Measurements from ENCODE around the gene IRF2BPL. TPM values are rescaled to one million over a fixed set of nuclear protein-coding genes. Genes with fewer than 3 reads are reported as not detected.

The IRF2BPL gene
- total and polyA plus RNA-seq, 4 donors: 3.8 to 15.8 (median 7.4) TPM

DNA sequence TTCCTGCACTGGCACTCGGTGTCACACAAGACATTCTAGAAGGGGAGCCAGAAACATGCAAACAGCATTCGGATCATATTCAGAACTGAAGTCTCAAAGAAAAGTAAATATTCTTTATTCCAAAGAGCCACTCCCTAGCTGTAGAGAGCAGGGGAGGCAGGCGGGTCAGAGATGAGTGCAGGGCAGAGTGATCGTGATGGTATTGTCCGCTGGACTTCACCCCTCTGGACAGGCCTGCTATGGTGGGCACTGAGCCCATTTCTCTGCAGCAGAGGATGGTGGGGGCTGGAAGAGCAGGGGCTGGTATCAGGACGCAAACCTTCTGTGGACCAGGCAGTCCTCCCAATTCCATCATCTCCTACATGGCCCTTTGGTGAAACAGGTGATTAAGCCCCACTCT, 25.6 kb downstream of the IRF2BPL start:
- Histone ChIP-seq H3K4me1 (ENCODE audit: control insufficient read depth in 4 of 4, insufficient read depth in 4 of 4, low read length in 3 of 4) (peaks cover 13 to 51% (median 44%) of the 10 kb centered on the region in 4 donors), H3K36me3 (ENCODE audit: control insufficient read depth in 4 of 4, insufficient read depth in 3 of 4, low read depth in 1 of 4, low read length in 3 of 4) (no peaks in the 10 kb centered on the region), H3K27me3 (ENCODE audit: control insufficient read depth in 4 of 4, insufficient read depth in 4 of 4, low read length in 3 of 4) (no peaks in the 10 kb centered on the region), H3K9ac (ENCODE audit: low read depth in 1 of 2, low read length in 2 of 2) (no peak overlapping the region), H3K9me3 (ENCODE audit: control insufficient read depth in 4 of 4, low read length in 3 of 4) (no peaks in the 10 kb centered on the region), H3K4me3 (ENCODE audit: low read depth in 1 of 3, low read length in 3 of 3) (no peak overlapping the region), H3K27ac (ENCODE audit: low read depth in 1 of 2, low read length in 2 of 2) (no peak overlapping the region)
- no peak for DNase-seq (ENCODE audit: low spot score)
- peak; percentile 83 to 85 for TF ChIP-seq HNF4A (conservative IDR thresholded peaks at IDR 0.05)
- peak; percentile 46 for TF ChIP-seq SP1 (IDR thresholded peaks at IDR 0.05)
- TF ChIP-seq, protein P1, sequence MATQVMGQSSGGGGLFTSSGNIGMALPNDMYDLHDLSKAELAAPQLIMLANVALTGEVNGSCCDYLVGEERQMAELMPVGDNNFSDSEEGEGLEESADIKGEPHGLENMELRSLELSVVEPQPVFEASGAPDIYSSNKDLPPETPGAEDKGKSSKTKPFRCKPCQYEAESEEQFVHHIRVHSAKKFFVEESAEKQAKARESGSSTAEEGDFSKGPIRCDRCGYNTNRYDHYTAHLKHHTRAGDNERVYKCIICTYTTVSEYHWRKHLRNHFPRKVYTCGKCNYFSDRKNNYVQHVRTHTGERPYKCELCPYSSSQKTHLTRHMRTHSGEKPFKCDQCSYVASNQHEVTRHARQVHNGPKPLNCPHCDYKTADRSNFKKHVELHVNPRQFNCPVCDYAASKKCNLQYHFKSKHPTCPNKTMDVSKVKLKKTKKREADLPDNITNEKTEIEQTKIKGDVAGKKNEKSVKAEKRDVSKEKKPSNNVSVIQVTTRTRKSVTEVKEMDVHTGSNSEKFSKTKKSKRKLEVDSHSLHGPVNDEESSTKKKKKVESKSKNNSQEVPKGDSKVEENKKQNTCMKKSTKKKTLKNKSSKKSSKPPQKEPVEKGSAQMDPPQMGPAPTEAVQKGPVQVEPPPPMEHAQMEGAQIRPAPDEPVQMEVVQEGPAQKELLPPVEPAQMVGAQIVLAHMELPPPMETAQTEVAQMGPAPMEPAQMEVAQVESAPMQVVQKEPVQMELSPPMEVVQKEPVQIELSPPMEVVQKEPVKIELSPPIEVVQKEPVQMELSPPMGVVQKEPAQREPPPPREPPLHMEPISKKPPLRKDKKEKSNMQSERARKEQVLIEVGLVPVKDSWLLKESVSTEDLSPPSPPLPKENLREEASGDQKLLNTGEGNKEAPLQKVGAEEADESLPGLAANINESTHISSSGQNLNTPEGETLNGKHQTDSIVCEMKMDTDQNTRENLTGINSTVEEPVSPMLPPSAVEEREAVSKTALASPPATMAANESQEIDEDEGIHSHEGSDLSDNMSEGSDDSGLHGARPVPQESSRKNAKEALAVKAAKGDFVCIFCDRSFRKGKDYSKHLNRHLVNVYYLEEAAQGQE (IDR thresholded peaks at IDR 0.05): no peak
- no peak for TF ChIP-seq RAD21 (IDR thresholded peaks at IDR 0.05)
- no peak for TF ChIP-seq YY1 (IDR thresholded peaks at IDR 0.05)
- TF ChIP-seq HNF4G (IDR thresholded peaks at IDR 0.05): peak; percentile 21
- TF ChIP-seq RXRA (IDR thresholded peaks at IDR 0.05): peak; percentile 38 to 58
- TF ChIP-seq, protein P2, sequence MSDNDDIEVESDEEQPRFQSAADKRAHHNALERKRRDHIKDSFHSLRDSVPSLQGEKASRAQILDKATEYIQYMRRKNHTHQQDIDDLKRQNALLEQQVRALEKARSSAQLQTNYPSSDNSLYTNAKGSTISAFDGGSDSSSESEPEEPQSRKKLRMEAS (IDR thresholded peaks at IDR 0.05): no peak
- WGBS: 36% methylated on average over 6 of the region's 6 CpGs

GRCh38 chr14:77002335-77002734, 26.2 kb downstream of the IRF2BPL start:
- no peak for DNase-seq (ENCODE audit: low spot score)
- no peak overlapping the region for H3K4me3 ChIP-seq (ENCODE audit: low read depth in 1 of 3, low read length in 3 of 3)
- H3K27me3 ChIP-seq (ENCODE audit: control insufficient read depth in 4 of 4, insufficient read depth in 4 of 4, low read length in 3 of 4): no peaks in the 10 kb centered on the region
- H3K4me1 ChIP-seq (ENCODE audit: control insufficient read depth in 4 of 4, insufficient read depth in 4 of 4, low read length in 3 of 4): peaks cover 8 to 45% (median 39%) of the 10 kb centered on the region in 4 donors
- H3K27ac ChIP-seq (ENCODE audit: low read depth in 1 of 2, low read length in 2 of 2): no peak overlapping the region
- 90% methylated on average over 4 of the region's 4 CpGs for WGBS
- H3K9me3 ChIP-seq (ENCODE audit: control insufficient read depth in 4 of 4, low read length in 3 of 4): no peaks in the 10 kb centered on the region
- TF ChIP-seq TAF1 (conservative IDR thresholded peaks at IDR 0.05) (no peak), HNF4G (IDR thresholded peaks at IDR 0.05) (no peak), EGR1 (IDR thresholded peaks at IDR 0.05; ENCODE audit: low read depth in 2 of 2) (no peak), SP1 (IDR thresholded peaks at IDR 0.05) (no peak), HNF4A (conservative IDR thresholded peaks at IDR 0.05) (no peak), RXRA (IDR thresholded peaks at IDR 0.05) (no peak), NR2F2 (IDR thresholded peaks at IDR 0.05) (no peak), FOXA1 (IDR thresholded peaks at IDR 0.05) (no peak), JUND (IDR thresholded peaks at IDR 0.05) (no peak), FOXA2 (IDR thresholded peaks at IDR 0.05) (no peak), CTCF (IDR thresholded peaks at IDR 0.05; ENCODE audit: low read depth, low read length, missing input control) (no peak)
- TF ChIP-seq, protein P2 (IDR thresholded peaks at IDR 0.05): no peak
- TF ChIP-seq, protein P1 (IDR thresholded peaks at IDR 0.05): no peak
- TF ChIP-seq, protein P3, sequence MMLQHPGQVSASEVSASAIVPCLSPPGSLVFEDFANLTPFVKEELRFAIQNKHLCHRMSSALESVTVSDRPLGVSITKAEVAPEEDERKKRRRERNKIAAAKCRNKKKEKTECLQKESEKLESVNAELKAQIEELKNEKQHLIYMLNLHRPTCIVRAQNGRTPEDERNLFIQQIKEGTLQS (IDR thresholded peaks at IDR 0.05): no peak
- H3K36me3 ChIP-seq (ENCODE audit: control insufficient read depth in 4 of 4, insufficient read depth in 3 of 4, low read depth in 1 of 4, low read length in 3 of 4): no peaks in the 10 kb centered on the region
- no peak overlapping the region for H3K9ac ChIP-seq (ENCODE audit: low read depth in 1 of 2, low read length in 2 of 2)
